PC-3 (cell line): ENCODE results near the gene LAMA2.

ENCODE experiments used
- EZH2 ChIP-seq: fragments of 300-600 bp; sonication (generic); IDR thresholded peaks from one replicate; pipeline ENCODE4 v1.6.1; 2017; ENCODE audit warnings: antibody characterized with exemption, mild to moderate bottlenecking, low read length; ENCODE audit not compliant: unreplicated experiment
- TF ChIP-seq, protein P1 (sequence below): fragments of 300-600 bp; sonication (generic); conservative IDR thresholded peaks from 2 replicates; pipeline ENCODE4 v1.5.1; 2017; ENCODE audit warnings: antibody characterized with exemption, low read depth, mild to moderate bottlenecking, low read length

DNA sequence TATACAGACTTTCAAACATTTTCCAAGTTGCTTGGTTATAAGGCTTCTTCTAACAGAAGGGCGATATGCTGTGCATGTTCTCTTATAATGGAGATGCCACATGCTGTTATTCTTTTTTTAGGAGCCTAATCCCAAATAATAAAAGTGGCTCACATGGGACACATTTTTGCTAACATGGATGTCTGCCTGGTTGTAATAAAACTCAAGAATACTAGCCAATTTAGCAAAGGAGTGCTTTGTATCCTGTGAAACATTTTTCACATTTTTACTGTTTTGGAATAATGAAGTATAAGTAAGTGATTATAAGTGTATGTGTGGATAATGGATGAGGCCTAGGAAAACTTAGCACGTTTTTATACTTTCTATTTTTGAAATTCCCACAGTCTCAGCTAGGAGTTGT, 312.2 kb downstream of the LAMA2 start:
- TF ChIP-seq, protein P1, sequence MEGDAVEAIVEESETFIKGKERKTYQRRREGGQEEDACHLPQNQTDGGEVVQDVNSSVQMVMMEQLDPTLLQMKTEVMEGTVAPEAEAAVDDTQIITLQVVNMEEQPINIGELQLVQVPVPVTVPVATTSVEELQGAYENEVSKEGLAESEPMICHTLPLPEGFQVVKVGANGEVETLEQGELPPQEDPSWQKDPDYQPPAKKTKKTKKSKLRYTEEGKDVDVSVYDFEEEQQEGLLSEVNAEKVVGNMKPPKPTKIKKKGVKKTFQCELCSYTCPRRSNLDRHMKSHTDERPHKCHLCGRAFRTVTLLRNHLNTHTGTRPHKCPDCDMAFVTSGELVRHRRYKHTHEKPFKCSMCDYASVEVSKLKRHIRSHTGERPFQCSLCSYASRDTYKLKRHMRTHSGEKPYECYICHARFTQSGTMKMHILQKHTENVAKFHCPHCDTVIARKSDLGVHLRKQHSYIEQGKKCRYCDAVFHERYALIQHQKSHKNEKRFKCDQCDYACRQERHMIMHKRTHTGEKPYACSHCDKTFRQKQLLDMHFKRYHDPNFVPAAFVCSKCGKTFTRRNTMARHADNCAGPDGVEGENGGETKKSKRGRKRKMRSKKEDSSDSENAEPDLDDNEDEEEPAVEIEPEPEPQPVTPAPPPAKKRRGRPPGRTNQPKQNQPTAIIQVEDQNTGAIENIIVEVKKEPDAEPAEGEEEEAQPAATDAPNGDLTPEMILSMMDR, result no peak
- TF ChIP-seq EZH2, result no peak
